HFF-Myc (cell line): ENCODE results near the gene TINAG.

Experiments
- DNase-seq: peaks from one replicate; pipeline ENCODE4 v3.0.0-alpha.2; 2011; ENCODE audit warnings: low read depth; ENCODE audit errors: extremely low read depth
- H3K4me3 ChIP-seq: replicated peaks from 2 replicates; pipeline ENCODE4 v1.5.1; 2011; ENCODE audit warnings: low read depth, mild to moderate bottlenecking, control low read depth, low read length
- CTCF ChIP-seq: IDR thresholded peaks from 2 replicates; pipeline ENCODE4 v1.5.1; 2012; ENCODE audit warnings: mild to moderate bottlenecking, low read depth, low read length, control low read depth; ENCODE audit errors: missing control alignments

The TINAG gene

DNA sequence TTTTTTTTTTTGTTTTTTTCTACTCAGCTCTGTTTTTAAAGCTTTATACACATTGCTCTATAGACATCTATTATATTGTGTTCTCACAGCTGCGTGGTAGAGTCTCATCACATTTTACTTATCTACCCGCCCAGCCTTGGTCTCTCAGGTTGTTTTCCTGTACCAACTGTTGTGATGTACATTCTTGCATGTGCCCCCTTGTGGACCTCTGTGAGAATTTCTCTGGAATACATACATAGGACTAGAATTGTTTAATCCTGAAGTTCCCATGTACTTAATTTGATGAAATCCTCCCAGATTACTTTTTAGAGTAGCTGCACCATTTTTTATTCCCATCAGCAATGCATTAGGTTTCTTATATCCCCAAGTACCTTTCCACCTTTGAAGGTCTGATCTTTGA, 40.4 kb upstream of the TINAG start:
- peak; percentile 37 for TF ChIP-seq CTCF
- DNase-seq, result no peak
- no peak overlapping the region for H3K4me3 ChIP-seq

GRCh38 chr6:54273214-54273820, 34.9 kb upstream of the TINAG start:
- no peak for DNase-seq
- TF ChIP-seq CTCF, result no peak
- H3K4me3 ChIP-seq, result no peak overlapping the region

- TF ChIP-seq CTCF, result no peak
- no peak for DNase-seq
- no peak overlapping the region for H3K4me3 ChIP-seq
Observed at GRCh38 chr6:54274383-54274782, 33.9 kb upstream of the TINAG start.

DNA sequence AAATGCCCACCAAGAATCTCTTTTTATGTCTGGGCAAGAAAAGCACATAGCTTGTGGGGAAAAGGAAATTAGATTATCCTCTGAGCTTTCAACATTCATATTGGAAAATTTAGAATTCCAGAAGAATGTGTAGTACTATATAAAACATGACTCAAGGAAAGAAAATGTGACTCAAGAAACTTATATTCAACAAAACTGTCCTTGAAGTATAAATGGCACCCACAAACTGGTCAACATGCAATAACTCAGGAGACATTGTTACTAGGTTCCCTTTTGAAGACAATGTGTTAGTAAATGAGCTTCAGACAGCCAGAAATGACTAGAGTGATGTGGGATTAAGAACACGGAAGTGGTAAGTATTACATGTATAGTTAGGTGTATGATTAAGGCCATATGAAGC, 26.1 kb upstream of the TINAG start:
- peak; percentile 99 for DNase-seq
- TF ChIP-seq CTCF, result no peak
- H3K4me3 ChIP-seq, result no peak overlapping the region

GRCh38 chr6:54284161-54284860, 23.9 kb upstream of the TINAG start:
- no peak overlapping the region for H3K4me3 ChIP-seq
- no peak for TF ChIP-seq CTCF
- peak; percentile 85 for DNase-seq

DNA sequence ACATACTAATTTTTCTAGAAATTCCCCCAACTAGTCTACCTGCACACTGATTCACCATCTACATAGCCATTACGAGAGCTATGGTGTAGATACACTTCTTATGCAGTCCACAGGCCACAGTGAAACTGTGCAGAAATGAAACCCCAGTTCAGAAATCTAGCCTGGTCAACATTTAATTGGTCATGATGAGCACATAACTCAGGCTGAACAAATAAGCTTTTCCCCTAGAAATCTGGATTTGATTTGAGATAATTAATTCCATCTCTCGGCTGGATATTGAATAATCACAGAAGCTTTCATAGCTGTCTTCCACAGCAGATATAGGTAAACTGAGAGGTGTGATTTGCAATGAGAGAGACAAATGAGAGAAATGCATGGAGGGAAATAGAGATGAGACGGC, 22.6 kb upstream of the TINAG start:
- no peak overlapping the region for H3K4me3 ChIP-seq
- no peak for TF ChIP-seq CTCF
- DNase-seq, result peak; percentile 79

DNA sequence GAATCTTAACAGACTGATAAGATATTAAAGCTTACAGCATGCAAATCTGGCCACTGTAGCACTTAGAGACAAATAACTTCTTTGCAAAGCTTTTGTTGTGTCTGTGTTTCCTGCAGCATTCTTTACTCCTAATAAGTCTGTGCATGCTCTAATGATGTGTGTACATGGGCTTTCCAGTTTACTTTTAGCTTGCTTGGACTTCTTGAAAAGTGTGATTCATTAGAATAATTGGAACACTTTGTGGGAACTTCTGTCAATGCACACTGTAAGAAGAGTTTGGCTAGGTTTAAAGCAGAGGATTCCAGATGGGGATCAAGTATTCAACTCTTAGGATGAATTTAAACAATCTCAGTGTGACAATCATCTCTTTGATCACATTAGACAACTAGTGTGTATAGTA, 22.1 kb upstream of the TINAG start:
- no peak for TF ChIP-seq CTCF
- H3K4me3 ChIP-seq, result no peak overlapping the region
- no peak for DNase-seq
